HepG2 (cell line): Measurements from ENCODE around the gene SOX12. TPM values are rescaled to one million over a fixed set of nuclear protein-coding genes. Genes with fewer than 3 reads are reported as not detected.

Experiments used
- ASH2L ChIP-seq: fragments of 300-600, 200-600 bp; sonication (generic); IDR thresholded peaks from 2 replicates; pipeline ENCODE4 v1.7.0; 2017; ENCODE audit warnings: low read depth, mild to moderate bottlenecking, moderate library complexity, mixed read lengths, low read length; ENCODE audit not compliant: insufficient read length
- BCL6 ChIP-seq: IDR thresholded peaks from 2 replicates; pipeline ENCODE4 v1.6.1; 2016; ENCODE audit warnings: missing genetic modification reagents, missing compliant biosample characterization
- CBFB ChIP-seq: sonication (generic); formaldehyde crosslinking; IDR thresholded peaks from 2 replicates; pipeline ENCODE4 v1.4.0; 2020; ENCODE audit warnings: missing genetic modification reagents
- HES4 ChIP-seq: sonication (generic); formaldehyde crosslinking; IDR thresholded peaks from 2 replicates; pipeline ENCODE4 v1.9.0; 2021; ENCODE audit warnings: mild to moderate bottlenecking, missing genetic modification reagents, borderline replicate concordance
- IRF1 ChIP-seq: sonication (generic); formaldehyde crosslinking; IDR thresholded peaks from 2 replicates; pipeline ENCODE4 v1.4.0; 2020; ENCODE audit warnings: low read depth, mild to moderate bottlenecking, missing genetic modification reagents
- MIER2 ChIP-seq: IDR thresholded peaks from 2 replicates; pipeline ENCODE4 v1.6.1; 2016; ENCODE audit warnings: missing biosample characterization, missing genetic modification reagents
- NCOA1 ChIP-seq: sonication (generic); formaldehyde crosslinking; IDR thresholded peaks from 2 replicates; pipeline ENCODE4 v1.9.0; 2021; ENCODE audit warnings: missing genetic modification reagents
- SAFB2 ChIP-seq: sonication (generic); formaldehyde crosslinking; IDR thresholded peaks from 2 replicates; pipeline ENCODE4 v1.5.1; 2020; ENCODE audit warnings: missing genetic modification reagents, low read depth, mild to moderate bottlenecking, borderline replicate concordance
- THYN1 ChIP-seq: sonication (generic); formaldehyde crosslinking; IDR thresholded peaks from 2 replicates; pipeline ENCODE4 v1.8.1; 2023; ENCODE audit warnings: low read depth, mild to moderate bottlenecking, moderate library complexity, missing genetic modification reagents, borderline replicate concordance
- TRIM24 ChIP-seq: sonication (generic); formaldehyde crosslinking; IDR thresholded peaks from 2 replicates; pipeline ENCODE4 v1.8.0; 2022; ENCODE audit warnings: mild to moderate bottlenecking, missing genetic modification reagents
- ZMYM2 ChIP-seq: sonication (generic); formaldehyde crosslinking; IDR thresholded peaks from 2 replicates; pipeline ENCODE4 v1.8.0; 2022; ENCODE audit warnings: mild to moderate bottlenecking, missing genetic modification reagents
- ZMYM3 ChIP-seq: sonication (generic); formaldehyde crosslinking; IDR thresholded peaks from 2 replicates; pipeline ENCODE4 v1.5.1; 2020; ENCODE audit warnings: mild to moderate bottlenecking, missing genetic modification reagents
- ZNF121 ChIP-seq: sonication (generic); formaldehyde crosslinking; IDR thresholded peaks from 2 replicates; pipeline ENCODE4 v1.5.0; 2020; ENCODE audit warnings: mild to moderate bottlenecking, missing genetic modification reagents
- ZNF326 ChIP-seq: sonication (generic); formaldehyde crosslinking; IDR thresholded peaks from 2 replicates; pipeline ENCODE4 v1.4.0; 2020; ENCODE audit warnings: missing genetic modification reagents, borderline replicate concordance
- ZNF331 ChIP-seq: sonication (generic); formaldehyde crosslinking; IDR thresholded peaks from 2 replicates; pipeline ENCODE4 v1.4.0; 2020; ENCODE audit warnings: missing genetic modification reagents
- ZNF33A ChIP-seq: sonication (generic); formaldehyde crosslinking; IDR thresholded peaks from 2 replicates; pipeline ENCODE4 v1.5.1; 2020; ENCODE audit warnings: missing genetic modification reagents, mild to moderate bottlenecking, moderate library complexity, borderline replicate concordance
- ZNF557 ChIP-seq: sonication (generic); formaldehyde crosslinking; IDR thresholded peaks from 2 replicates; pipeline ENCODE4 v1.4.0; 2020; ENCODE audit warnings: missing genetic modification reagents
- ZNF598 ChIP-seq: sonication (generic); formaldehyde crosslinking; IDR thresholded peaks from 2 replicates; pipeline ENCODE4 v1.5.1; 2020; ENCODE audit warnings: mild to moderate bottlenecking, missing genetic modification reagents, borderline replicate concordance
- ZNF619 ChIP-seq: sonication (generic); formaldehyde crosslinking; IDR thresholded peaks from 2 replicates; pipeline ENCODE4 v1.4.0; 2020; ENCODE audit warnings: mild to moderate bottlenecking, missing genetic modification reagents
- ZNF746 ChIP-seq: sonication (generic); formaldehyde crosslinking; IDR thresholded peaks from 2 replicates; pipeline ENCODE4 v1.8.0; 2022; ENCODE audit warnings: mild to moderate bottlenecking, missing genetic modification reagents
- polyA plus RNA-seq, 8 experiments: library from polyadenylated mRNA; depleted of rRNA in 3 of 8; stranded (reverse) in 7 of 8; unstranded in 1 of 8; fragments of >200 nt; fragmentation: Illumina TruSeq in 4 of 8; extraction: Trizol in 4 of 8; gene quantifications; 2 replicates each; pipeline versions ENCODE4 v1.2.1 to v1.2.3, GENCODE V29; 2011 to 2016; ENCODE audit warnings: low read depth in 4 of 8, missing spikeins in 1 of 8, mixed read lengths in 1 of 8; ENCODE audit not compliant: insufficient read depth in 1 of 8
- total RNA-seq, 5 experiments: library from RNA; depleted of rRNA; stranded (reverse); fragments of >200 nt; fragmentation: Illumina TruSeq; extraction: Trizol; gene quantifications; 2 replicates each; pipeline ENCODE4 v1.2.3, GENCODE V29; 2016; ENCODE audit warnings: low read depth in 1 of 5
- TF ChIP-seq, protein P1 (sequence below): sonication (generic); formaldehyde crosslinking; IDR thresholded peaks from 2 replicates; pipeline ENCODE4 v1.4.0; 2020; ENCODE audit warnings: mild to moderate bottlenecking, missing genetic modification reagents
- TF ChIP-seq, protein P2 (sequence below): sonication (generic); formaldehyde crosslinking; IDR thresholded peaks from 2 replicates; pipeline ENCODE4 v1.8.1; 2023; ENCODE audit warnings: mild to moderate bottlenecking, missing genetic modification reagents, borderline replicate concordance
- TF ChIP-seq, protein P3 (sequence below): sonication (generic); formaldehyde crosslinking; IDR thresholded peaks from 2 replicates; pipeline ENCODE4 v1.5.1; 2020; ENCODE audit warnings: mild to moderate bottlenecking, missing genetic modification reagents, borderline replicate concordance
- TF ChIP-seq, protein P4 (sequence below): IDR thresholded peaks from 2 replicates; pipeline ENCODE4 v1.6.1; 2016; ENCODE audit warnings: control low read depth

SOX12 gene
- total and polyA plus RNA-seq, 2 of the 13 experiments (the other 11 are each of a cell fraction or from before 2014, with no cell fraction given) = 10.0 to 18.7 TPM

GRCh38 chr20:346033-346639 lies 20.8 kb downstream of the SOX12 start (continued):
- TF ChIP-seq TRIM24 (CRISPR knock-in tag) (no peak), ZNF746 (no peak; the same call in 1 of the 2 replicates), ZNF598 (CRISPR knock-in tag) (peak; percentile 36; the same call in 1 of the 2 replicates), ZMYM2 (CRISPR knock-in tag) (0 out of 2 replicates have a peak, but pooled peaks have one; percentile 12), ZMYM3 (CRISPR knock-in tag) (peak; percentile 35; the same call in 1 of the 2 replicates), ZNF121 (CRISPR knock-in tag) (0 out of 2 replicates have a peak, but pooled peaks have one; percentile 7), HES4 (CRISPR knock-in tag) (0 out of 2 replicates have a peak, but pooled peaks have one; percentile 63), MIER2 (0 out of 2 replicates have a peak, but pooled peaks have one; percentile 3), SAFB2 (0 out of 2 replicates have a peak, but pooled peaks have one; percentile 5), THYN1 (CRISPR knock-in tag) (no peak), ZNF331 (CRISPR knock-in tag) (no peak), ZNF557 (CRISPR knock-in tag) (no peak), IRF1 (0 out of 2 replicates have a peak, but pooled peaks have one; percentile 45), BCL6 (CRISPR knock-in tag) (no peak), ZNF326 (CRISPR knock-in tag) (peak; percentile 89; the same call in 1 of the 2 replicates), ASH2L (no peak), CBFB (CRISPR knock-in tag) (peak; percentile 21; the same call in 1 of the 2 replicates), NCOA1 (no peak), ZNF33A (CRISPR knock-in tag) (peak; percentile 95), ZNF619 (CRISPR knock-in tag) (peak; percentile 27; the same call in 1 of the 2 replicates)
- TF ChIP-seq, protein P1, sequence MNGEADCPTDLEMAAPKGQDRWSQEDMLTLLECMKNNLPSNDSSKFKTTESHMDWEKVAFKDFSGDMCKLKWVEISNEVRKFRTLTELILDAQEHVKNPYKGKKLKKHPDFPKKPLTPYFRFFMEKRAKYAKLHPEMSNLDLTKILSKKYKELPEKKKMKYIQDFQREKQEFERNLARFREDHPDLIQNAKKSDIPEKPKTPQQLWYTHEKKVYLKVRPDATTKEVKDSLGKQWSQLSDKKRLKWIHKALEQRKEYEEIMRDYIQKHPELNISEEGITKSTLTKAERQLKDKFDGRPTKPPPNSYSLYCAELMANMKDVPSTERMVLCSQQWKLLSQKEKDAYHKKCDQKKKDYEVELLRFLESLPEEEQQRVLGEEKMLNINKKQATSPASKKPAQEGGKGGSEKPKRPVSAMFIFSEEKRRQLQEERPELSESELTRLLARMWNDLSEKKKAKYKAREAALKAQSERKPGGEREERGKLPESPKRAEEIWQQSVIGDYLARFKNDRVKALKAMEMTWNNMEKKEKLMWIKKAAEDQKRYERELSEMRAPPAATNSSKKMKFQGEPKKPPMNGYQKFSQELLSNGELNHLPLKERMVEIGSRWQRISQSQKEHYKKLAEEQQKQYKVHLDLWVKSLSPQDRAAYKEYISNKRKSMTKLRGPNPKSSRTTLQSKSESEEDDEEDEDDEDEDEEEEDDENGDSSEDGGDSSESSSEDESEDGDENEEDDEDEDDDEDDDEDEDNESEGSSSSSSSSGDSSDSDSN (CRISPR knock-in tag) = no peak
- TF ChIP-seq, protein P2, sequence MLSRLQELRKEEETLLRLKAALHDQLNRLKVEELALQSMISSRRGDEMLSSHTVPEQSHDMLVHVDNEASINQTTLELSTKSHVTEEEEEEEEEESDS (CRISPR knock-in tag) = 0 out of 2 replicates have a peak, but pooled peaks have one; percentile 16
- TF ChIP-seq, protein P3, sequence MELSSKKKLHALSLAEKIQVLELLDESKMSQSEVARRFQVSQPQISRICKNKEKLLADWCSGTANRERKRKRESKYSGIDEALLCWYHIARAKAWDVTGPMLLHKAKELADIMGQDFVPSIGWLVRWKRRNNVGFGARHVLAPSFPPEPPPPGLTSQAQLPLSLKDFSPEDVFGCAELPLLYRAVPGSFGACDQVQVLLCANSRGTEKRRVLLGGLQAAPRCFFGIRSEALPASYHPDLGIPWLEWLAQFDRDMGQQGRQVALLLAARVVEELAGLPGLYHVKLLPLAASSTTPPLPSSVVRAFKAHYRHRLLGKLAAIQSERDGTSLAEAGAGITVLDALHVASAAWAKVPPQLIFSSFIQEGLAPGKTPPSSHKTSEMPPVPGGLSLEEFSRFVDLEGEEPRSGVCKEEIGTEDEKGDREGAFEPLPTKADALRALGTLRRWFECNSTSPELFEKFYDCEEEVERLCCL = peak; percentile 81; the same call in 1 of the 2 replicates
- TF ChIP-seq, protein P4, sequence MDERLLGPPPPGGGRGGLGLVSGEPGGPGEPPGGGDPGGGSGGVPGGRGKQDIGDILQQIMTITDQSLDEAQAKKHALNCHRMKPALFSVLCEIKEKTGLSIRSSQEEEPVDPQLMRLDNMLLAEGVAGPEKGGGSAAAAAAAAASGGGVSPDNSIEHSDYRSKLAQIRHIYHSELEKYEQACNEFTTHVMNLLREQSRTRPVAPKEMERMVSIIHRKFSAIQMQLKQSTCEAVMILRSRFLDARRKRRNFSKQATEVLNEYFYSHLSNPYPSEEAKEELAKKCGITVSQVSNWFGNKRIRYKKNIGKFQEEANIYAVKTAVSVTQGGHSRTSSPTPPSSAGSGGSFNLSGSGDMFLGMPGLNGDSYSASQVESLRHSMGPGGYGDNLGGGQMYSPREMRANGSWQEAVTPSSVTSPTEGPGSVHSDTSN (CRISPR knock-in tag) = 0 out of 2 replicates have a peak, but pooled peaks have one; percentile 7
